Activated B cell treated with CpG ODN at 0.5 μM for 24 hours (primary cell): ENCODE data around the gene ADAMTSL2. TPM values are rescaled to one million over a fixed set of nuclear protein-coding genes. Genes with fewer than 3 reads are reported as not detected.

Experiments
- ATAC-seq: fragments of 200-7000 bp; cut with Tn5 transposase; one replicate; pipeline ENCODE4 v1.10.0; 2021; ENCODE audit warnings: low read depth, mild to moderate bottlenecking, moderate library complexity
- CTCF ChIA-PET: fragments of 350-600 bp; sonication (Branson Sonifier 250); formaldehyde crosslinking; loops from one replicate; lab custom pipeline; 2021; ENCODE audit warnings: antibody characterized with exemption; lab: Charles Lee
- POLR2A ChIA-PET: fragments of 350-600 bp; sonication (Branson Sonifier 250); formaldehyde crosslinking; loops from one replicate; lab custom pipeline; 2021; ENCODE audit warnings: antibody characterized with exemption; lab: Charles Lee
- DNase-seq: peaks from one replicate; pipeline ENCODE4 v3.0.0; 2022
- H3K27ac Mint-ChIP-seq: one replicate; pipeline ENCODE4 v1.8.0; 2020; ENCODE audit warnings: mixed read lengths
- H3K27me3 Mint-ChIP-seq: one replicate; pipeline ENCODE4 v1.8.0; 2021; ENCODE audit warnings: mixed read lengths
- H3K36me3 Mint-ChIP-seq: one replicate; pipeline ENCODE4 v1.8.0; 2021; ENCODE audit warnings: low read depth, mixed read lengths
- H3K4me1 Mint-ChIP-seq: one replicate; pipeline ENCODE4 v1.8.0; 2021; ENCODE audit warnings: mixed read lengths
- H3K4me3 Mint-ChIP-seq: one replicate; pipeline ENCODE4 v1.8.0; 2020; ENCODE audit warnings: mild to moderate bottlenecking, mixed read lengths
- H3K9me3 Mint-ChIP-seq: one replicate; pipeline ENCODE4 v1.8.0; 2020; ENCODE audit warnings: mixed read lengths
- CTCF ChIP-seq: fragments of 200-600 bp; IDR thresholded peaks from one replicate; pipeline ENCODE4 v1.8.0; 2022; ENCODE audit warnings: antibody characterized with exemption, mild to moderate bottlenecking
- intact Hi-C: fragments of 100-400 bp; cut with micrococcal nuclease; formaldehyde crosslinking; loops from one replicate; pipeline ENCODE4 v1.15.1; 2024
- total RNA-seq: library from RNA; stranded (reverse); gene quantifications from 2 replicates; pipeline ENCODE4 v1.2.3, GENCODE V29; 2022

Gene ADAMTSL2
- total RNA-seq, 1 donor from 2014 or later: not detected

DNA sequence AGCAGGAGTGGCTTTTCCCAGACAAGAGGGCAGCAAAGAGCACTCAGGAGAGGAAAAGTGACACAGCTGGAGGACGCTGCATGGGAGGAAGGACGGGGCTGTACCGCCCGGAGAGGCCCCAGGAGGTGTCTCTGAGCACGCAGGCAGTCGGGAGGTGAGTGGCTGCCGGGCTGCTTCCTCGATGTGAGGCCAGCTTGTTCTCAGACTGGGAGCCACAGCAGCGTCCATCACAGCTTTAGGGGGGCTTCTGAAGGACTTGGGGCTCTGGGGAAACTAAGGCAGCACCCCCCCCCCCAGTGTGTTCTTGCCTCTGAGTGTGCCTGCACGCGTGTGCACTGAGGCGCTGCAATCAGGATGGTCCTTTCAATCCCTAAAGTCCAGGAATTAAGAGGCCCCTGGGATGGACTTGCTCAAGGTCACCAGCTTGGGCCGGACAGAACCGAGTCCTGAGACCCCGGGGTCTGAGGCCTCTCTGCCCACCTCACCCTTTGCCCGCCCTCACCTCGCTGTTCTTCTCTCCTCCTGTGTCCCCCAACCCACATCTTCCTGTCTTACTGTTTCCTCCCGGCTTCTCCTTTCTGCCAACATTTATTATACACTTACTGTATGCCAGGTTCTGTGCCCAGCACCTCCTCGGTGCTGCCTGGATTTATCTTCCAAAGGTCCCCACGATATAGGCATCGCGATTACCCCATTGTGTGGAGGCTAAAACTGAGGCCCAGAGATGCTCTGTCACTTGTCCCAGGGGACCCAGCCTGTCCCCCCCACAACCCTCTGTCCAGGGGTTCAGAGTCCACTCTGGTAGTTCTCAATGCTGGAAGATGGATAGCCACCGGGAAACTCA, 41.7 kb downstream of the ADAMTSL2 start:
- CTCF ChIA-PET: no interaction called here
- Mint-ChIP-seq H3K27ac (no peak overlapping the region), H3K27me3 (peaks cover 47% of the 10 kb centered on the region), H3K4me1 (peaks cover 20% of the 10 kb centered on the region), H3K4me3 (no peak overlapping the region), H3K9me3 (no peaks in the 10 kb centered on the region), H3K36me3 (no peaks in the 10 kb centered on the region)
- TF ChIP-seq CTCF: no peak
- ATAC-seq (no peak), DNase-seq (no peak)
- intact Hi-C loops: no loop called here
- POLR2A ChIA-PET: no interaction called here

- CTCF ChIA-PET: no interaction called here
- Mint-ChIP-seq H3K27ac (no peak overlapping the region), H3K9me3 (no peaks in the 10 kb centered on the region), H3K4me1 (peaks cover 20% of the 10 kb centered on the region), H3K27me3 (peaks cover 55% of the 10 kb centered on the region), H3K36me3 (no peaks in the 10 kb centered on the region), H3K4me3 (peak overlapping the region; percentile 46)
- intact Hi-C loops: no loop called here
- DNase-seq: no peak
- no peak for TF ChIP-seq CTCF
- no peak for ATAC-seq
- POLR2A ChIA-PET: no interaction called here
Observed at GRCh38 chr9:133576875-133577736, 42.6 kb downstream of the ADAMTSL2 start.

GRCh38 chr9:133577737-133578112, 43.2 kb downstream of the ADAMTSL2 start:
- DNase-seq (no peak), ATAC-seq (no peak)
- Mint-ChIP-seq H3K9me3 (no peaks in the 10 kb centered on the region), H3K4me3 (no peak overlapping the region), H3K27me3 (peaks cover 61% of the 10 kb centered on the region), H3K4me1 (peaks cover 20% of the 10 kb centered on the region), H3K27ac (no peak overlapping the region), H3K36me3 (no peaks in the 10 kb centered on the region)
- intact Hi-C loops: no loop called here
- POLR2A ChIA-PET: no interaction called here
- no peak for TF ChIP-seq CTCF
- CTCF ChIA-PET: no interaction called here

DNA sequence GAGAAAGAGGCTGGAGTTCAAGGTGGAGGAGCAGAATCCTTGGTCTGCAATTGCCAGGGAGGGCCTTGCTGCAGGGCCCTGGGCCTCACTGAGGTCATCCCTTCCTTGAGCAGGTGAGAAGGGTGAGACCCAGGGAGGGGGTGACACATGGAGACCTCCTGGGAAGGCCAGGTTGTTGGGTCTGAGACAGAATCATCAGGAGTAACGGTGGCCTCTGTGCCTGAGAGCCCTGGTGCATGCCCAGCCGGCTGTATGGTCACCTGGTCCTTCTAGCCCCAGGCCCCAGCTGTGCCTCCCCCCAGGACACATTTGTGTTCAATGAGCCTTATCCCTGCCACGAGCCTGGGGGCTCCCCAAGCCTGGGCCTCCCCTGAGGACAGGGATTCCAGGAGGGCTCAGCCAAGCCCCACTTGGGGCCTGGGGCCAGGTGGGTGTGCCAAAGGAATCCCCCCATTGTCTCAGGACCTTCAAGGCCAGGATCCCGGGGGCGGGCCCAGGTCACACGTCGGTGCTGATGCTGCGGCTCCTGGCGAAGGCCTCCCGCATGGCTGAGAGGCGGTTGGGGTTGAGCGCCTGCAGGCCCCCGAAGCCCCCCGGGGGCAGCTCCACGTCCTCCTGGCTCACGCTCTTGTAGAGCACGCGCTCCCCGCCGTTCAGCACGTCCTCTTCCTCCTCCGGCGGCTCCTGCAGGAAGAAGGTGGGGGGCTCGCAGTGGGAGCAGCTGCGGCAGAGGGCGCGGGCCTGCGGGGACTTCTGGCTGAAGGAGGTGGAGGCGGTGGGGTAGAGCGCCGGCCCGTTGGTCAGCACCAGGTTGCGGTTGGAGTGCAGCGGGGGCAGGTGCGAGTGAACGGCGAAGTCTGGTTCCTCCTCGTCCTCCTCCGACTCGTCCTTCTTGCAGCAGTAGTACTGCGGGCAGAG, 44.3 kb downstream of the ADAMTSL2 start:
- CTCF ChIA-PET: no interaction called here
- DNase-seq: no peak
- Mint-ChIP-seq H3K27me3 (peaks cover 64% of the 10 kb centered on the region), H3K4me3 (no peak overlapping the region), H3K4me1 (peaks cover 20% of the 10 kb centered on the region), H3K36me3 (no peaks in the 10 kb centered on the region), H3K9me3 (no peaks in the 10 kb centered on the region), H3K27ac (no peak overlapping the region)
- no peak for TF ChIP-seq CTCF
- POLR2A ChIA-PET: no interaction called here
- intact Hi-C loops: no loop called here
- ATAC-seq: no peak
